CD14-positive monocyte (primary cell): ENCODE results near the gene SMCHD1. TPM values are rescaled to one million over a fixed set of nuclear protein-coding genes. Genes with fewer than 3 reads are reported as not detected.

Experiments
- DNase-seq, 3 donors: peaks; one replicate each; pipeline ENCODE4 v3.0.0-alpha.2; 2011 to 2022
- H2AFZ ChIP-seq: 2 replicates; pipeline ENCODE4 v1.6.0; 2012; ENCODE audit warnings: mild to moderate bottlenecking, low read depth, low read length, inconsistent platforms; ENCODE audit not compliant: insufficient read depth, poor library complexity, severe bottlenecking
- H3K27ac ChIP-seq, 2 donors: 1 replicate in 1 of 2; 2 replicates in 1 of 2; pipeline ENCODE4 v1.5.1; 2012 to 2013; ENCODE audit warnings: low read length in 2 of 2, control low read depth in 1 of 2, inconsistent platforms in 1 of 2, low read depth in 1 of 2, mild to moderate bottlenecking in 1 of 2
- H3K27me3 ChIP-seq, 2 donors: one replicate each; pipeline versions ENCODE4 v1.6.0 to v1.6.1; 2011 to 2013; ENCODE audit warnings: low read length in 2 of 2; ENCODE audit not compliant: control insufficient read depth in 2 of 2, insufficient read depth in 2 of 2
- H3K36me3 ChIP-seq, 2 donors: replicated peaks in 1 of 2; 1 replicate in 1 of 2; 2 replicates in 1 of 2; pipeline versions ENCODE4 v1.5.1 to v1.6.1; 2012 to 2013; ENCODE audit warnings: low read length in 2 of 2, control low read depth in 1 of 2, inconsistent platforms in 1 of 2, mild to moderate bottlenecking in 1 of 2; ENCODE audit not compliant: insufficient read depth in 2 of 2, control insufficient read depth in 1 of 2
- H3K4me1 ChIP-seq, 2 donors: 1 replicate in 1 of 2; 2 replicates in 1 of 2; pipeline versions ENCODE4 v1.5.1 to v1.6.1; 2012 to 2013; ENCODE audit warnings: low read length in 2 of 2, control low read depth in 1 of 2, inconsistent platforms in 1 of 2, mild to moderate bottlenecking in 1 of 2, moderate library complexity in 1 of 2; ENCODE audit not compliant: insufficient read depth in 2 of 2, control insufficient read depth in 1 of 2
- H3K4me2 ChIP-seq: replicated peaks from 2 replicates; pipeline ENCODE3; 2012; ENCODE audit warnings: low read length, moderate library complexity, mild to moderate bottlenecking; ENCODE audit not compliant: poor library complexity, severe bottlenecking; ENCODE audit errors: extremely low read depth
- H3K4me3 ChIP-seq, 3 experiments: fragments of 200-600 bp in 1 of 3; sonication (generic) in 1 of 3; replicated peaks in 1 of 3; 1 replicate in 2 of 3; 2 replicates in 1 of 3; pipeline ENCODE4 v1.5.1; 2011 to 2013; ENCODE audit warnings: low read length in 3 of 3, mild to moderate bottlenecking in 3 of 3, control low read depth in 2 of 3, low read depth in 2 of 3, inconsistent platforms in 1 of 3, moderate library complexity in 1 of 3
- H3K79me2 ChIP-seq: 2 replicates; pipeline ENCODE4 v1.6.0; 2012; ENCODE audit warnings: mild to moderate bottlenecking, control low read depth, inconsistent platforms, low read length, moderate library complexity; ENCODE audit not compliant: insufficient read depth
- H3K9ac ChIP-seq: 2 replicates; pipeline ENCODE4 v1.6.0; 2017; ENCODE audit warnings: low read length, mild to moderate bottlenecking; ENCODE audit not compliant: insufficient read depth, poor library complexity, severe bottlenecking
- H3K9me3 ChIP-seq, 2 donors: replicated peaks in 1 of 2; 1 replicate in 1 of 2; 2 replicates in 1 of 2; pipeline versions ENCODE4 v1.5.1 to v1.6.1; 2012 to 2013; ENCODE audit warnings: low read length in 2 of 2, control low read depth in 1 of 2; ENCODE audit not compliant: control insufficient read depth in 1 of 2, insufficient read depth in 1 of 2
- H4K20me1 ChIP-seq: 2 replicates; pipeline ENCODE4 v1.6.0; 2012; ENCODE audit warnings: mild to moderate bottlenecking, low read length, control low read depth, moderate library complexity; ENCODE audit not compliant: insufficient read depth
- H3K27ac Mint-ChIP-seq, 7 donors: one replicate each; pipeline ENCODE4 v1.8.0; 2020; ENCODE audit warnings: mild to moderate bottlenecking in 7 of 7, mixed read lengths in 7 of 7, moderate library complexity in 6 of 7, inconsistent platforms in 2 of 7
- H3K27me3 Mint-ChIP-seq, 3 donors: one replicate each; pipeline ENCODE4 v1.8.0; 2021 to 2022; ENCODE audit warnings: low read depth in 3 of 3, mild to moderate bottlenecking in 3 of 3, mixed read lengths in 3 of 3, moderate library complexity in 3 of 3, inconsistent platforms in 1 of 3
- H3K36me3 Mint-ChIP-seq, 2 donors: one replicate each; pipeline ENCODE4 v1.8.0; 2020; ENCODE audit warnings: mixed read lengths in 2 of 2, inconsistent platforms in 1 of 2, mild to moderate bottlenecking in 1 of 2
- H3K4me1 Mint-ChIP-seq: one replicate; pipeline ENCODE4 v1.8.0; 2020; ENCODE audit warnings: mild to moderate bottlenecking, mixed read lengths
- H3K4me3 Mint-ChIP-seq, 2 donors: one replicate each; pipeline ENCODE4 v1.8.0; 2020; ENCODE audit warnings: mild to moderate bottlenecking in 2 of 2, mixed read lengths in 2 of 2, moderate library complexity in 1 of 2
- H3K9me3 Mint-ChIP-seq, 7 donors: one replicate each; pipeline ENCODE4 v1.8.0; 2020 to 2022; ENCODE audit warnings: mixed read lengths in 7 of 7, mild to moderate bottlenecking in 6 of 7, moderate library complexity in 6 of 7, inconsistent platforms in 2 of 7
- WGBS: methylation state at CpG from one replicate; pipeline ENCODE4 v1.1.5; 2013; ENCODE audit warnings: missing lambda C conversion rate; ENCODE audit not compliant: insufficient coverage; 5-methylcytosine and 5-hydroxymethylcytosine counted together
- intact Hi-C, 2 donors: fragments of 100-400 bp; cut with micrococcal nuclease; formaldehyde crosslinking; loops; one replicate each; pipeline versions ENCODE4 v1.15.0 to v1.15.1; 2023
- polyA plus RNA-seq, 3 donors: library from polyadenylated mRNA; depleted of rRNA in 1 of 3; unstranded in 2 of 3; stranded (reverse) in 1 of 3; fragments of 300-500 nt in 2 of 3; fragments of >200 nt in 1 of 3; fragmentation: Illumina TruSeq in 2 of 3; gene quantifications; 1 replicate in 2 of 3; 2 replicates in 1 of 3; pipeline ENCODE4 v1.2.3, GENCODE V29; 2012 to 2021
- TF ChIP-seq, protein P1 (sequence below): fragments of 200-600 bp; IDR thresholded peaks from one replicate; pipeline ENCODE4 v1.8.0; 2022; ENCODE audit warnings: antibody characterized with exemption, mild to moderate bottlenecking

Gene SMCHD1
- polyA plus RNA-seq, 3 donors: 12.7 to 45.5 (median 16.8) TPM

GRCh38 chr18:2823202-2823601, 167.7 kb downstream of the SMCHD1 start:
- WGBS: 42% methylated on average over 1 of the region's 2 CpGs
- H3K4me2 ChIP-seq: no peak overlapping the region
- Mint-ChIP-seq H3K27ac (no peak overlapping the region), H3K27me3 (peaks cover 1 to 6% (median 1%) of the 10 kb centered on the region in 3 donors), H3K4me1 (peaks cover 3% of the 10 kb centered on the region), H3K4me3 (peak overlapping the region in 1 of 2 donors; percentile 13), H3K36me3 (no peaks in the 10 kb centered on the region), H3K9me3 (peaks cover 0 to 8% (median 4%) of the 10 kb centered on the region in 7 donors)
- H3K36me3 ChIP-seq: no peaks in the 10 kb centered on the region
- no peak for DNase-seq
- no peak overlapping the region for H3K4me3 ChIP-seq
- TF ChIP-seq, protein P1, sequence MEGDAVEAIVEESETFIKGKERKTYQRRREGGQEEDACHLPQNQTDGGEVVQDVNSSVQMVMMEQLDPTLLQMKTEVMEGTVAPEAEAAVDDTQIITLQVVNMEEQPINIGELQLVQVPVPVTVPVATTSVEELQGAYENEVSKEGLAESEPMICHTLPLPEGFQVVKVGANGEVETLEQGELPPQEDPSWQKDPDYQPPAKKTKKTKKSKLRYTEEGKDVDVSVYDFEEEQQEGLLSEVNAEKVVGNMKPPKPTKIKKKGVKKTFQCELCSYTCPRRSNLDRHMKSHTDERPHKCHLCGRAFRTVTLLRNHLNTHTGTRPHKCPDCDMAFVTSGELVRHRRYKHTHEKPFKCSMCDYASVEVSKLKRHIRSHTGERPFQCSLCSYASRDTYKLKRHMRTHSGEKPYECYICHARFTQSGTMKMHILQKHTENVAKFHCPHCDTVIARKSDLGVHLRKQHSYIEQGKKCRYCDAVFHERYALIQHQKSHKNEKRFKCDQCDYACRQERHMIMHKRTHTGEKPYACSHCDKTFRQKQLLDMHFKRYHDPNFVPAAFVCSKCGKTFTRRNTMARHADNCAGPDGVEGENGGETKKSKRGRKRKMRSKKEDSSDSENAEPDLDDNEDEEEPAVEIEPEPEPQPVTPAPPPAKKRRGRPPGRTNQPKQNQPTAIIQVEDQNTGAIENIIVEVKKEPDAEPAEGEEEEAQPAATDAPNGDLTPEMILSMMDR: no peak
- H3K9me3 ChIP-seq: no peaks in the 10 kb centered on the region
- H3K27me3 ChIP-seq: no peaks in the 10 kb centered on the region
- no peaks in the 10 kb centered on the region for H3K4me1 ChIP-seq
- intact Hi-C loops: no loop called here
- H4K20me1 ChIP-seq: no peaks in the 10 kb centered on the region
- no peak overlapping the region for H3K9ac ChIP-seq
- H3K27ac ChIP-seq: no peak overlapping the region
- H3K79me2 ChIP-seq: no peaks in the 10 kb centered on the region
- H2AFZ ChIP-seq: no peak overlapping the region

- Histone ChIP-seq H3K36me3 (no peaks in the 10 kb centered on the region), H3K27ac (no peak overlapping the region), H3K4me1 (no peaks in the 10 kb centered on the region), H3K9ac (no peak overlapping the region), H3K27me3 (no peaks in the 10 kb centered on the region), H2AFZ (no peak overlapping the region), H4K20me1 (no peaks in the 10 kb centered on the region), H3K79me2 (no peaks in the 10 kb centered on the region), H3K9me3 (no peaks in the 10 kb centered on the region), H3K4me3 (no peak overlapping the region), H3K4me2 (no peak overlapping the region)
- Mint-ChIP-seq H3K27ac (no peak overlapping the region), H3K4me3 (no peak overlapping the region), H3K9me3 (peaks cover 0 to 8% (median 6%) of the 10 kb centered on the region in 7 donors), H3K27me3 (peaks cover 1 to 6% (median 1%) of the 10 kb centered on the region in 3 donors), H3K4me1 (peaks cover 3% of the 10 kb centered on the region), H3K36me3 (no peaks in the 10 kb centered on the region)
- WGBS: no CpG with 5 or more reads among the region's 2 CpGs
- TF ChIP-seq, protein P1: no peak
- intact Hi-C loops: no loop called here
- DNase-seq: no peak
Observed at GRCh38 chr18:2823966-2824365, 168.4 kb downstream of the SMCHD1 start.
